HCEC 1CT (cell line): ENCODE data around the gene GALNT1.
A peak's percentile ranks its signal among the peaks of the same experiment; 100 is the strongest.

Experiments
- DNase-seq: peaks from one replicate; pipeline ENCODE4 v3.0.0-alpha.2; 2017

The GALNT1 gene

DNA sequence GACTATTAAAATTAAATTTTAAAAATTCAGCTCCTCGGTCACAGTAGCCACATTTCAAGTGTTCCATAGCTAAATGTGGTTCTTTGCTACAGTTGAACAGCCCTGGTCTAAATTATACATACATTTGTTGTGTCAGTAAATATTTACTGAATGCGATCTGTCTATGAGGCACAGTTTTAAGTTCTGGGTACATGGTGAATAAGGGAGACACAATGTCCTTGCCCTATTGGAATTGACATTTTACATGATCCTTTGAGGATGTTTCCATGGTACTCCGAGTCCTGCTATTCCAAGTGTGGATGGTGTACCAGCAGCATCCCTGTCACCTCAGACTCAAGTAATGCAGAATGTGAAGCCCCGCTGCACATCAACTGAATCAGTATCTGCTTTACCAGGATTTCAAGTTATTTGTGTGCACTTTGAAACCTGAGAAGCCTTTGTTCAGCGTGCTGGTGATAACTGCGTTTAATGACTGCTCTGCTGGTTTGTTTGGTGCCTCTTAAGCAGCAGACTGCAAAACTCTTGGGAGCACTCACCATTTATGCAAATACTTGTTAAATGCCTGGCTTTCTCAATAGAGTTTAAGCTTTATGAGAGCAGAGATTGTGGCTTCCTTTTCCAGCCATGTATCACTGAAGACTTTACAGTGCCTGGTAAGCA lies 1.5 kb downstream of the GALNT1 start:
- DNase-seq: no peak

DNA sequence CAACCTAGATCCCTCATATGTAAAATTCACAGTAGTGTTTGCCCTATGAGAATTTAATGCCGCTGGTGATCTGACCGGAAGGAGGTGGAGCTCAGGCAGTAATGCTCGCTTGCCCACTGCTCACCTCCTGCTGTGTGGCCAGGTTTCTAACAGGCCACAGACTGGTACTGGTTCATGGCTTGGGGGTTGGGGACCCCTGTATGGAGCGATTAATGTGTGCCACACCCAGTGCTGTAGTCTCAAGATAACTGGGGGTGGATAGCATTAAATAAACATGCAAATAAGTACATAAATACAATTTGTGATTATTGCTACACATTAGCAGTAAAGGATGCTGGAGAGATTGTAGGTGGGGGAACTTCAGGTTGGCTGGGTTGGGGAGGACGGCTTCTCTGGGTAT lies 3.2 kb downstream of the GALNT1 start:
- no peak for DNase-seq

DNA sequence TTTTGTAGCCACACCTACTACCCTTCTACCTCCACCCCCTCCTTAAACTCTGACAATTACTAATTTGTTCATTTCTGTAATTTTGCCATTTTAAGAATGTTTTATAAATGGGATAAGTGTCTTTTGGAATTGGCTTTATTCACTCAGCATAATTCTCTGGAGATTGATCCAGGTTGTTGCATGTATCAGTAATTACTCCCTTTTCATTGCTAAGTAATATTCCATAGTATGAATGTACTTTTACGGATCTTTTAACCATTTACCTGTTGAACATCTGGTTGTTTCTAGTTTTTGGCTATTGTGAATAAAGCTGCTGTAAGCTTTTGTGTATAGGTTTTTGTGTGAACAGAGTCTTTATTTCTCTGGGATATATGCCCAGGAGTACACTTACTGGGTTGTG lies 4.1 kb downstream of the GALNT1 start:
- no peak for DNase-seq

DNA sequence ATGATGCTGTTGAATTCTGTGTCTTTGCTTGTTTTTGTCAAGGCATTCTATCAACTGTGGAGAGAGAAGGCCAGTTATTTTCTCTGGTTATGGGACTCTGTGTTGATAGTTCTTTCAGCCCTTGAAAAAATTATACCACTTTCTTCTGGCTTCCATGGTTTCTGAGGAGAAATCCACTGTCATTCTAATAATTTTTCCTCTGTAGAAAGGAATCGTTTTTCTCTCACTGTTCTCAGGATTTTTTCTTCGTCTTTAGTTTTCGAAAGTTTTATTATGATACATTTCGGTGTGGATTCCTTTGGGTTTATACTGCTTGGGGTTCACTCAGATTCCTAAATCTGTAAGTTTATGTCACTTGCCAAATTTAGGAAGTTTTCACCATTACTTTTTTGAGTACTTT lies 6.6 kb downstream of the GALNT1 start:
- DNase-seq: no peak

DNA sequence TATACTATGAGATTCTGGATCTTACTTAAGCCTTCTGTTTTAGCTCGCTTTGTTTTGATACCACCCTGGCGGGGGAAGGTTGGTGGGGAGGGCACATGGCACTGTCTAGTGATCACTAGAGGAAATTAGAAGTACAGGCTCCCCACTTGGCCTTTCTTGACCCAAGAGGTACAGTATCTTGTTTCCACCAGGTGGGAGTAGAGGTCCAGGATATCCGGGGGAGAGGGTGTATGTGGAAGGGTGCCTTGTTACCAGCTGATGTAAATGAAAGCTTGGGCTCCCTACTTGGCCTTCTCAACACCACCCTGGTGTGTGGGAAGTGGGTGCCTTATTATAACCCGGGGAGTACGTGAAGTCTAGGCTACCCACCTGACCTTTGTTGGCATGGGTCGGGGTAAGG lies 7.5 kb downstream of the GALNT1 start:
- no peak for DNase-seq

DNA sequence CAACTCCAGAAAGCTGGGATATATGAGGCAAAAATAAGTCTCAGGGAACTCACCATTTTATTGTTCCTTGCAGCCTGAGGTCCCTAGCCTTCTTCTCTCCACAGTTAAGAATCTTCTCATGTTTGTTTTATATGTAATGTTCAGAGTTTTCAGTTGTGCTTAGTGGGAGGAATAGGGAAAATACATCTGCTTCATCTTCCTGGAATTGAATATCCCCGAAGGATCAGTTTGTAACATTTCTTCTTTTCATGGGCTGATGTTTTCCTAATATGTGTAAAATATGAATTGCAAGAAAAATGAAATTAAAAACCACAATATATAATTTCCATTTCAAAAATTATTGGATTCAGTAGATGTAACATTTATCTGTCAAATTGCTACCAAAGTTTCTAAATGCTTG lies 8.0 kb downstream of the GALNT1 start:
- no peak for DNase-seq

DNA sequence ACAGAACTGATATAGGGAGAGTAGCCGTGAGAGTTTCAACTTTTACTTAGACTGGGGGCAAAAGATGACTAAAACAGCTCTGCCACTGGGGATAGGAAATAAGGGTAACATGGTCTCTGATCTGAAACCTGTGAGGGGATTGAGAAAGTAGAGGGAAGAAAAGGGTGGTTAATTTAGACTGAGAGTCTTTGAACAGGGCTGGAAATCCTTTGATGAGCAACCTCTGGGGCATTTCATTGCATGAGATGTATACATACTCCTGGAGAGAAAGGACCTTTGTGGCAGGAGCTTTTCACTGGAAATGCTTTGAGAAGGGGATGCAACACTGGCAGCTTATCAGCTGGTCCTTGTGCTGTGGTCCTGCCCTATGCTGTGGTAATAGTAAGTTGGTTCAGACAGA lies 9.4 kb downstream of the GALNT1 start:
- DNase-seq: no peak

DNA sequence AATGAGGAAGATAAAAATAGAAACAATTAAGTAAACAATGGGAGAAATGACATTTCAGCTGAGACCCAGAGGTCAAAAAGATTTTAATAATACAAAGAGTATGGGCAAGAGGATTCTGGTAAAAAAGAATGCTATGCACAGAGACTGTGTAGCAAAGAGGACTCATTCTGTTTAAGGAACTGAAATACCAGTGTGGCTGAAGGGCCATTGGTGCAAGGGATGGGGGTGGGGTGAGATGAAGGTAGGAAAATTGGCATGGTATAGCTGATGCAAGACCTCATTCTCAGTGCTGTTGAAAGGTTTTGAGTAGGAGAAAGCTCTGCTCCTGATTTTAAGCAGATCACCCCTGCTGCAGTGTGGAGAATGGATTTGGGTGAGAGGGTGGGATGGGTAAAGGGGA lies 10.8 kb downstream of the GALNT1 start:
- no peak for DNase-seq

DNA sequence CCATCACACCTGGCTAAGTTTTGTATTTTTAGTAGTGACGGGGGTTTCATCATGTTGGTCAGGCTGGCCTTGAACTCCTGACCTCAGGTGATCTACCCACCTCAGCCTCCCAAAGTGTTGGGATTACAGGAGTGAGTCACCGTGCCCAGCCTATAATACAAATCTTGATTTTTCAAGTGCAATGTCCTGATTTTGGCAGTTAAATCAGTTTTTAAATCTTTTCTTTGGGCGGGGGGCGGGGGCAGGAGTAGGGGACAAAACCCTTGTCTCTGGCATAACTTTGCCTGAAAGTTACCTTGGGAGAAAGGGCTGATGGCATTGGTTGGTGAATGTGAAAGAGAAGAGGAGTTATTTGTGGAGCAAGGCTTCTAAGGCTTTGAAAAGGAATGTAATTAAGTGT lies 12.3 kb downstream of the GALNT1 start:
- no peak for DNase-seq

DNA sequence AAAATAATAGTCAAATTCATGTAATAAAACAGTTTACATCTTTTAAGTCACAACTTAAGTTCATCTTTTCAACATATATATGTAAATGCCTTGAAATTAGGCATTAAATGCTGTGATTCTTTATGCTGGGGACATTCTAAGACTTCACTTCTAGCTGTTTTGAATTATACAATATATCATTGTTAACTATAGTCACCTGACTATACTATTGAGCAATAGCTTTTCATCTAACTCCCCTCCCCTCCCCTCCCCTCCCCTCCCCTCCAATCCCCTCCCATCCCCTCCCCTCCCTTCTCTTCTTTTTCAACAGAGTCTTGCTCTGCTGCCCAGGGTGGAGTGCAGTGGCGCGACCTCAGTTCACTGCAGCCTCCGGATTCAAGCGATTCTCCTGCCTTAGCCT lies 16.2 kb downstream of the GALNT1 start:
- no peak for DNase-seq

DNA sequence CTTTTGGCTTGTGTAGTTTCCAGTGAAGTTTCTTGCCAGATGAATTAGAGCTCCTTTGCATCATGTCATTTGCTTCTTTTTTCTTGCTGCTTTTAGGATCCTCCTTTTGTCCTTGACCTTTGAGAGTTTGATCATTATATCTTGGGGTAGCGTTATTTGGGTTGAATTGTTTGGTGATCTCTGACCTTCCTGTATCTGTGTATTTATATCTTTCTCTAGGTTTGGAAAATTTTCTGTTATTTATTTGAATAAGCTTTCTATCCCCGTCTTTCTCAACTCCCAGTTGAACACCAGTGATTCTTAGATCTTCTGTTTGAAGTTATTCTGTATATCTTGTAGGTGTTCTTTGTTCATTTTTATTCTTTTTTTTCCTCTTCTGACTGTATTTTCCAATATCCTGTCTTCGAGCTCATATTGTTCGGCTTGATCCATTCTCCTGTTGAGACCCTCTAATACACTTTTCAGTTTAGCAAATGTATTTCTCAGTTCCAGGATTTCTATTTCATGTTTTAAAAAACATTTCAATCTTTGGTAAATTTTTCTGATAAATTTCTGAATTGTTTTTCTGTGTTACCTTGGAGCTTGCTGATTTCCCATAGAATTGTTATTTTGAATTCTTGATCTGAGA lies 20.8 kb downstream of the GALNT1 start:
- DNase-seq: no peak

DNA sequence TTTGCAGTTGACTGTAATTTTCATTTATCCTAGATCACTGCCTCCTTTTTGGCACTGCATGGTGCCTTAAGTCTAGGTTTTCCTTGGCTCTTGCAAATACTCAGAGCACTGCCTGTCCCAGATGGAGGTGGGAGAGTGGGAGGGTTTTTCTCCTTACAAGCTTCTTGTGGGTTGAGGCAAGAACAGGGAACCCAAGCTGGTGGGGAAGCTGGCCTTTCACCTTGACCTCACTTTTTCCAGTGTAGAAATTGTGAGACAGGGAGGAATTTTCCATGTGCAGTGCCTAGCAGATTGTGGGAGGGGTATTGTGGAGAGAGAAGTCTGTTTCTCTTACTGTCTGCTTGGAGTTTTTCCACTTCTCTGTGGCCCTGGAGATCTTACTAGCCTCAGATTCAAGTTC lies 21.5 kb downstream of the GALNT1 start:
- no peak for DNase-seq

DNA sequence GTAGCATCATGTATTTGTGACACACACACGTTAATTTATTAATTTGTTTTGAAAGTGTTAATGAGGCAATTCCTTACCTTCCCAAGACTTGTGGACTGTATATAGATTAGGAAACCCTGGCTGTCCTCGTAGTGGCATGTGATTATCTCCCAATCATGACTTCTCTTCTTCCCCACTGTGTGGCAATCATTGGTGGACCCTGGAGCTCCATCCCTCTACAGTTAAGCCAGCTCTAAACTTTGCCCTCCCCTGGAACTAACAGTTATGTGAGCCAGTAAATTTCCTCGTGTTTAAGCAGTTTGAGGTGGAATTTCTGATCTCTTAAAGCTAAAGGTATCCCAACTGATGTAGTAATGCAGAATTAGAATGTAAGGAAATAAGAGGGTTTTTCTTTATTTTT lies 22.0 kb downstream of the GALNT1 start:
- no peak for DNase-seq

DNA sequence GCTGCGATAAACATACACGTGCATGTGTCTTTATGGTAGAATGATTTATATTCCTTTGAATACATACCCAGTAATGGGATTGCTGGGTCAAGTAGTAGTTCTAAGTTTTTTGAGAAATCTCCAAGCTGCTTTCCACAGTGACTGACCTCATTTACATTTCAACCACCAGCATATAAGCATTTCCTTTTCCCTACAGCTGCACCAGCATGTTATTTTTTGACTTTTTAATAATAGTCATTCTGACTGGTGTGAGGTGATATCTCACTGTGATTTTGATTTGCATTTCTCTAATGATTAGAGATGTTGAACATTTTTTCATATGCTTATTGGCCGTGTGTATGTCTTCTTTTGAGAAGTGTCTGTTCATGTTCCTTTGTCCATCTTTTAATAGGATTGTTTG lies 22.8 kb downstream of the GALNT1 start:
- DNase-seq: no peak

DNA sequence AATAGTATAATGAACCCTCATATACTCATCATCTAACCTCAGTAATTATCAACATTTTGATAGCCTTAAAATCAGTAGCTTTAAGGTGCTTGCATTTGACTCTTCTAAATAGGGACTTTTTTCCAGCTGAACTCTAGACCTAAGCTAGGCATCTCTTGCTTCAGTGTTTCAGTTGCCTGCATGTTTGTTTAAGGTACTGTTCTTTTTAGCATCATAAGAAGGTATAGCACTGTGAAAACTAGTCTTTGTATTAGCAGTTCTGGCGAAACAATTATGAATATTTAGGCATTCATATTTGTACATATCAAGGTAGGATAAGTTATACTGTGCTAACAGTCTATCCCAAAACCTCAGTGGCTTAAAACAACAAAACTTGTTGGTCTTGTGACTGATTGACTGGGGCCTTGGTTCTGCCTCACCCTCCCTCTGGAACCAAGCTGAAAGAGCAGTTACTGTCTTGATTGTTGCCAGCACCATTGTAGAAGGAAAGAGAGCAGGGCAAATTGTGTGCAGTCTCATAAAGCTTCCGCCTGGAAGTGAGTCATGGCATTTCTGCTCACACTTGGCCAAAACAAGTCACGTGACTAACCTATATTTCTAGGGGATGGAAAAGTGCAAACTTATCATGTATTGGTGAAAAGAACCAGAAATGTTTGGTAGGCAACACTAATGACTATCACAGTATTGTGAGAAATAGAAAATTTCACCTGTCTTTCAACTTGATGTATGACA lies 24.3 kb downstream of the GALNT1 start:
- no peak for DNase-seq

DNA sequence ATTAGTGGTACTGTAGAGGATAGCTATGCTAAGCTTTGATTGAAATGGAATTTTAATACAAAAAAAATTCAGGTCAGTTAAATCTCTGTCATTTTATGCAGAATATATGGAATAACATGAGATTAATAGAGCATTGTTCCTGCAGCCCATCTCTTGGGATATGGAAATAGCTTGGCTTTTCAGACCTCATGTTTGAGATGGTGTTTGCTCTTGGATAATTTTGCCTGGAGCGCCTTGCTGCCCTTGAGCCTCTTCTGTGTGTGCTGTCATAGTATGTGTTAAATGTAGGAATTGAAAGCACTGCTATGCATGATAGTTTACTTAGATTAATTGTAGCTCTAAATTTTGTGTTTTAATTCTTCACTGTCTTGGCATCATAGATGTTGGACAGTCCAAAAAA lies 27.7 kb downstream of the GALNT1 start:
- DNase-seq: no peak

DNA sequence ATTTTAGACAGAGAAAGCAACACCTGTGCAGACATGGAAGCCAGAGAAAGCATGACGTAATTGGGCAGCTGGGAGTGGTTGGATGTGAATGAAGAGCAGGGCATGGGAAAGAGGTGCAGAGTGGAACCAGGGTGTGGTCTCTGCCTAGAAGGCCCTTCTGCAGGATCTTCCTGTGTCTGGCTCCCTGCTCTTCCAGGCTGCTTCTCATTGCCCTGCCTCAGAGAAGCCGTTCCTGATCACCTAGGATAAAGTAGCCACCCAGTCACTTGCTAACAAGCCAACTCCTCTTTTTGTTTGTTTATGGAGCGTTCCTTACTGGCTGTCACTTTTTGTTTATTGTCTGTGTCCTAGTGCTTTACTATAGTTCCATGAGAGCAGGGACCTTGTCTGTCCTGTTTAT lies 28.5 kb downstream of the GALNT1 start:
- DNase-seq: no peak

DNA sequence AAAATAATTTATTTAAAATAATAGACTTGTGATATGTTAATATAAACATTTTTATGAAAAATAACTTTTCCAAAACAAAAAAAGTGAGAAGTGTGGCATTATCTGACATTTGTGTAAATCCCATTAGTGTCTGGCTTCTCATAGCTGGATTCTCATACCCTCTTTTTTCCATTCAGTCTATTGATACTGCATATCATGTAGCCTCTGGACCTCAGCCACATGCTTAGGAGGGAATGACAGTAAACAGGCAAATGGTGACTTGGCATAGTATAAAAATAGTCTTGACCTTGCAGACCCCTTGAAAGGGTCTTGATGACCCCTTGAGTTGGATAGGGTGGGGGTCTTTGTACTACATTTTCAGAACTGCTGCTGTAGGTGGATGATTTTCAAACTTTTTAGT lies 29.2 kb downstream of the GALNT1 start:
- DNase-seq: no peak

DNA sequence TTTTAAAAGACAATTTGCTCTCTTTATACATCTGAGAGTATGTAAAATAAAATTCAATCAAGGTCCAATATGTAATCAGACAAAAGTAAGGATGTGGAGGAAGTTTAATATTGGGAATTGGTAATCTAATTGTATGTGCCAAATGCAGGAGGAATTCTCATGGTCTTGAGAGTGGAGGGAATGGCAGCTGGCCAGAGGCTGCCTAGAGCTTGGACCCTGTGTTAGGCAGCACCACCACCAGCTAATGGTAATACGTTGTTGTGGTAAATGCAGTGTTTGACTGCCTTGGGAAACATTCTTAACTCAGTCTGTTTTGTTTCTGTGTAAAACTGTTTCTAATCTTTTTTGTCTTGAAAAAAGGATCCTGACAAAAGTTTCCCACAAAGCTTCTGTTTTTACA lies 30.0 kb downstream of the GALNT1 start:
- no peak for DNase-seq

DNA sequence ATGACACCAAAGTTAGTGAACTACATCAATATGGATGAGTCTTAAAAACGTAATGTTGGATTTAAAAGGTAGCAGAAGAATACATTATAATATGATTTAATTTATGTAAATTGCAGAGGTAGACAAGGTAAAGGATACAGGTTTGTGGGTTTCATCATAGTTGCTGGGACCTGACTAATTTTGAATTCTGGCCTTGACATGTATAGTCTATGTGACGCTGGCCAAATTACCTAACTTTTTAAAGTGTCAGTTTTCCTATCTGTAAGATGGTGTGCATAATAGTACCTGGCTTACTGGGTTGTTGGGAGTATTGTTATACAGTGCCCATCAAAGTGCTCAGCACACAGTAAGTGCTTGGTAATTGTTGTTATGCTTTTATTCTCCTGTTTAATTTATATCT lies 34.5 kb downstream of the GALNT1 start:
- DNase-seq: no peak

DNA sequence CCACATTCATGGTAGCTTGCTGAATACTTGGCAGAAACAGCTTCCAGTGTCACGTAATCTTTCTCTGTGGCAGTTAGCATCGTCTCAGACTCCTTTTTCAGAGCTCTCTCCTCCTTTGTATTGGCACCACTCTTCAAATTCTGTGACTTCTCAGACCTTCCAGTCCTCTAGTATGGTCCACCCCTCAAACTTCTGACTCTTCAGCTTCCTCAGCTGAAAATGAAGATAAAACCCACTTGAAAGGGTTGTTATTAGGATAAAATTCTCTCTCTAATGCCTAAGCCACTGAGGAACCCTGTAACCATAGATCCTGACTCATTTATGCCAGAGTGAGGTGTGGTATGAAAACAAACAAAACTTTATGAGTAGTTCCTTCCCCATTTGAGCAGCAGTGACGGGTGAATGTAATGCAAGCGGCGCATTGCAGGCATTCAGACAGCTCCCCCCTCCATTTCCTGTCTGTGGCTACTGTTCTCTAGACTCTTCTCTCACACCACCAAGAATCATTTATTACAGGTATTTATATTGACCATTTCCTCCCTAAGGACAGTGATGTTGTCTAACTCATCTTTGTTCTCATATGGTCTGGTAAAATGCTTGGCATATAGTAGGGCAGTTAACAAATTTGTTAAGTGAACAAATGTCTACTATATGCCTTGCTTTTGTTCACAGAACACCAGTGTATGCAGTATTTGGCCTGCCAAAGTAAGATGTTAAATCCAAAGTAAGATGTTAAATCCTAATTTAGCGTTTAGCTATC lies 35.3 kb downstream of the GALNT1 start:
- DNase-seq: peak; percentile 91

DNA sequence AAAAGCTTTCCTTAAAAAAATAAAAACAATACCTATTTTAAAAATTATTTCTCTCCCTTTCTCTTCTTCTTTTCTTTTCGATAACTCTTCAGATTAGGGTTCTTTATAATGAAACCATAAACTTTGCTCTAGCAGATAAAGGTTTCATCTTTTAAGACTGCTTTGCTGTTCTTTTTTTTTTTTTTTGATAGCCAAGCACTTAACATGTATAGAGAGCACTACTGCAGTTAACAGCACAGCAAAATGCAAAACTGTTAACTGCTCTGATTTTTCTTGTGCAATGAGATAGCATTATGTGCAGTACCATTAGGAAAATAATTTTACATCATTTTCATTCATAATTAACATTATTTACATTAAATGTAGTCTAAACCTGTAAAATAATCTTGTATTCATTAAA lies 36.3 kb downstream of the GALNT1 start:
- DNase-seq: no peak

DNA sequence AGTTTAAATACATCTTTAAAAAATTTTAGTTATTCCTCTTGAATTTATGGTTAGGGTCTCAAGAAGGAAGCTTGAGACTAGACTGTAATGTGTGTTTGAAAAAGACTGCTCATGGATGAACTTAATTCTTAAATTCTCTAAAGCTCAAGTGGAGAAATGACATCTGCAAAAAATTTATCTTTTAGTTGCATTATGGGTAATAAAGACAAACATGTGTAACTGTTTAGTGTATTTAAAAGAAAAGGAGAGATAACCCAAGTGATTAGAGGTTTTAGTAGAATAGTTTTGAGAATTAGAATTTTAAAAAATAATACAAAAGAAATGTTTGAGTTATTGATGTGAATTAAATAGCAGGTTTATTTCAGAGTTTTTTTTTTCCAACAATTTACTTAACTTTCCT lies 36.7 kb downstream of the GALNT1 start:
- DNase-seq: no peak

DNA sequence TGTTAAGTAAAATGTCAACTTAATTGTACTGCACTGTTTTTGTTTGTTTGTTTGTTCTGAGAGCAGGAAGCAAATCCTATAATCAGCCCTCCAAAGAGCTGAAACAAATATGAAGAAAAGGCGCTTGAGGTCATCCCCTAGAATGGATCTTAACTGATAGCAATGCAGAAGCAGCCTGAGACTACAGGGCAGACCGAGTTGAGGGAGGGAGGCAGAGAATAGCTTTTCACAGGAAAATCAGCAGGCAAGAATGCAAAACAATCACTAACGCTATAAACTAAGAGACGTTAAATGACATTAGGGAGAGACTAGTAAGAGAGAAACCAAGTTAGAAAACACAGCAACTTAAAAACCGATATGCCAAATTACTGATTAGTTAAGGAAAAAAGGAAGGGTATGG lies 37.2 kb downstream of the GALNT1 start:
- DNase-seq: no peak
